Ishikawa (cell line): ENCODE results near the gene DNAH8.

Experiments used
- CEBPB ChIP-seq: IDR thresholded peaks from 2 replicates; pipeline ENCODE4 v1.6.1; 2012
- CREB1 ChIP-seq: IDR thresholded peaks from 2 replicates; pipeline ENCODE4 v1.6.1; 2012; ENCODE audit warnings: low read depth
- EGR1 ChIP-seq: IDR thresholded peaks from 2 replicates; pipeline ENCODE4 v1.6.1; 2012
- EP300 ChIP-seq: IDR thresholded peaks from 2 replicates; pipeline ENCODE4 v1.6.1; 2012; ENCODE audit warnings: borderline replicate concordance
- FOXM1 ChIP-seq: IDR thresholded peaks from 2 replicates; pipeline ENCODE4 v1.6.1; 2012; ENCODE audit warnings: low read depth, borderline replicate concordance
- NFIC ChIP-seq: IDR thresholded peaks from 2 replicates; pipeline ENCODE4 v1.6.1; 2012
- RAD21 ChIP-seq: IDR thresholded peaks from 2 replicates; pipeline ENCODE4 v1.6.1; 2012; ENCODE audit warnings: low read depth
- TAF1 ChIP-seq: IDR thresholded peaks from 2 replicates; pipeline ENCODE4 v1.6.1; 2012; ENCODE audit warnings: low read depth, mild to moderate bottlenecking
- TCF12 ChIP-seq: IDR thresholded peaks from 2 replicates; pipeline ENCODE4 v1.6.1; 2012; ENCODE audit warnings: low read depth
- TEAD4 ChIP-seq: IDR thresholded peaks from 2 replicates; pipeline ENCODE4 v1.6.1; 2012
- YY1 ChIP-seq: IDR thresholded peaks from 2 replicates; pipeline ENCODE4 v1.6.1; 2012; ENCODE audit warnings: low read depth
- ZBTB7A ChIP-seq: IDR thresholded peaks from 2 replicates; pipeline ENCODE4 v1.6.1; 2012; ENCODE audit warnings: low read depth
- TF ChIP-seq, protein P1 (sequence below): IDR thresholded peaks from 2 replicates; pipeline ENCODE4 v1.6.1; 2012
- TF ChIP-seq, protein P2 (sequence below): IDR thresholded peaks from 2 replicates; pipeline ENCODE4 v1.6.1; 2012
- TF ChIP-seq, protein P3 (sequence below): IDR thresholded peaks from 2 replicates; pipeline ENCODE4 v1.6.1; 2012; ENCODE audit warnings: low read depth, mild to moderate bottlenecking

The DNAH8 gene

GRCh38 chr6:39063526-39063925, 348.4 kb downstream of the DNAH8 start:
- TF ChIP-seq, protein P1, sequence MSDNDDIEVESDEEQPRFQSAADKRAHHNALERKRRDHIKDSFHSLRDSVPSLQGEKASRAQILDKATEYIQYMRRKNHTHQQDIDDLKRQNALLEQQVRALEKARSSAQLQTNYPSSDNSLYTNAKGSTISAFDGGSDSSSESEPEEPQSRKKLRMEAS, result no peak
- no peak for TF ChIP-seq EP300
- TF ChIP-seq, protein P2, sequence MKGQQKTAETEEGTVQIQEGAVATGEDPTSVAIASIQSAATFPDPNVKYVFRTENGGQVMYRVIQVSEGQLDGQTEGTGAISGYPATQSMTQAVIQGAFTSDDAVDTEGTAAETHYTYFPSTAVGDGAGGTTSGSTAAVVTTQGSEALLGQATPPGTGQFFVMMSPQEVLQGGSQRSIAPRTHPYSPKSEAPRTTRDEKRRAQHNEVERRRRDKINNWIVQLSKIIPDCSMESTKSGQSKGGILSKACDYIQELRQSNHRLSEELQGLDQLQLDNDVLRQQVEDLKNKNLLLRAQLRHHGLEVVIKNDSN, result no peak
- TF ChIP-seq FOXM1, result no peak
- TF ChIP-seq CREB1, result no peak
- TF ChIP-seq CEBPB, result no peak
- no peak for TF ChIP-seq TAF1

DNA sequence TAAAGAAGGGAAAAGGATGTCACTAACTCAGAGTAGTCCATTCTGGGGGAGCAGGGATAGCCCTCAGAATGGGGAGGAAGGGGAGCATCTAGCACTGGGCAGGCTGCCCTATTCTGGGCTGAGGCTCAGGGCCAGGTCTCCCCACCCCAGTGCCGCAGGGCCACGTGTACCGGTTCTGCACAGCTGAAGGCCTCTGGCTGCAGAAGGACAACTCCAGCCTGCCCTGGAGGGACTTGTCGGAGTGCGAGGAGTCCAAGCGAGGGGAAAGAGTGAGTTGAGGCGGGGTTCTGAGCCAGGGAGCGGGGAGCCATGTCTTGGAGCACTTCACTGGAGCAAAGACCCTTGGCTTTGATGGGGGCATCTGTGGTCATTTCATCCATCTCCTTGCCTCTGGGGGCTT, 350.4 kb downstream of the DNAH8 start:
- no peak for TF ChIP-seq NFIC

GRCh38 chr6:39068391-39068790, 353.3 kb downstream of the DNAH8 start:
- no peak for TF ChIP-seq NFIC
- TF ChIP-seq, protein P1, result no peak

DNA sequence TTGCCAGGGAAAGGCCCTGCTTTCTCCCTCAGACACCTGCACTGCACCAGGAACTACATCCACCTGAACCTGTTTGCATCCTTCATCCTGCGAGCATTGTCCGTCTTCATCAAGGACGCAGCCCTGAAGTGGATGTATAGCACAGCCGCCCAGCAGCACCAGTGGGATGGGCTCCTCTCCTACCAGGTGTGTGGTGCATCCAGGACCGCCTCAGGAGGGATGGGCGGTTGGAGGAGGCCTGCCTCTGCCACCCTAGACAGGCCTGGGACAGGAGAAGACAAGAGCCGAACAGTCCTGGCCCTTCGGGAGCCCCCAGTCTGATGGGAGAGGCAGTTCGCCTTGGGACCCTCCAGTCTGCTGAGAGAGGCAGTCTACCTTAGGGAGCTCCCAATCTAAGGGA, 357.7 kb downstream of the DNAH8 start:
- TF ChIP-seq RAD21 (no peak), EGR1 (no peak), TCF12 (no peak), CEBPB (no peak), EP300 (no peak)

- TF ChIP-seq CREB1, result no peak
- TF ChIP-seq, protein P3, sequence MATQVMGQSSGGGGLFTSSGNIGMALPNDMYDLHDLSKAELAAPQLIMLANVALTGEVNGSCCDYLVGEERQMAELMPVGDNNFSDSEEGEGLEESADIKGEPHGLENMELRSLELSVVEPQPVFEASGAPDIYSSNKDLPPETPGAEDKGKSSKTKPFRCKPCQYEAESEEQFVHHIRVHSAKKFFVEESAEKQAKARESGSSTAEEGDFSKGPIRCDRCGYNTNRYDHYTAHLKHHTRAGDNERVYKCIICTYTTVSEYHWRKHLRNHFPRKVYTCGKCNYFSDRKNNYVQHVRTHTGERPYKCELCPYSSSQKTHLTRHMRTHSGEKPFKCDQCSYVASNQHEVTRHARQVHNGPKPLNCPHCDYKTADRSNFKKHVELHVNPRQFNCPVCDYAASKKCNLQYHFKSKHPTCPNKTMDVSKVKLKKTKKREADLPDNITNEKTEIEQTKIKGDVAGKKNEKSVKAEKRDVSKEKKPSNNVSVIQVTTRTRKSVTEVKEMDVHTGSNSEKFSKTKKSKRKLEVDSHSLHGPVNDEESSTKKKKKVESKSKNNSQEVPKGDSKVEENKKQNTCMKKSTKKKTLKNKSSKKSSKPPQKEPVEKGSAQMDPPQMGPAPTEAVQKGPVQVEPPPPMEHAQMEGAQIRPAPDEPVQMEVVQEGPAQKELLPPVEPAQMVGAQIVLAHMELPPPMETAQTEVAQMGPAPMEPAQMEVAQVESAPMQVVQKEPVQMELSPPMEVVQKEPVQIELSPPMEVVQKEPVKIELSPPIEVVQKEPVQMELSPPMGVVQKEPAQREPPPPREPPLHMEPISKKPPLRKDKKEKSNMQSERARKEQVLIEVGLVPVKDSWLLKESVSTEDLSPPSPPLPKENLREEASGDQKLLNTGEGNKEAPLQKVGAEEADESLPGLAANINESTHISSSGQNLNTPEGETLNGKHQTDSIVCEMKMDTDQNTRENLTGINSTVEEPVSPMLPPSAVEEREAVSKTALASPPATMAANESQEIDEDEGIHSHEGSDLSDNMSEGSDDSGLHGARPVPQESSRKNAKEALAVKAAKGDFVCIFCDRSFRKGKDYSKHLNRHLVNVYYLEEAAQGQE, result no peak
- no peak for TF ChIP-seq RAD21
- TF ChIP-seq CEBPB, result no peak
- TF ChIP-seq ZBTB7A, result no peak
- no peak for TF ChIP-seq EGR1
- TF ChIP-seq YY1, result no peak
- TF ChIP-seq, protein P2, result no peak
- TF ChIP-seq TAF1, result no peak
- TF ChIP-seq FOXM1, result no peak
- no peak for TF ChIP-seq TEAD4
- TF ChIP-seq NFIC, result no peak
- no peak for TF ChIP-seq EP300
- TF ChIP-seq, protein P1, result no peak
- TF ChIP-seq TCF12, result no peak
Measured at GRCh38 chr6:39073471-39074355, 358.6 kb downstream of the DNAH8 start.

GRCh38 chr6:39074486-39074885, 359.4 kb downstream of the DNAH8 start:
- TF ChIP-seq, protein P1, result no peak
- TF ChIP-seq CEBPB (no peak), TEAD4 (no peak), CREB1 (no peak), FOXM1 (no peak), NFIC (no peak), RAD21 (no peak), TCF12 (no peak), ZBTB7A (no peak), YY1 (no peak)
- TF ChIP-seq, protein P3, result no peak
